Nephron progenitor cell (in vitro differentiated cells): ENCODE measurements around the gene BICRAL.

Experiments used
- DNase-seq: peaks from one replicate; pipeline ENCODE4 v3.0.0; 2021
- H3K27ac Mint-ChIP-seq: 2 replicates; pipeline ENCODE4 v1.8.0; 2021; ENCODE audit warnings: mild to moderate bottlenecking, moderate library complexity, mixed read lengths
- H3K27me3 Mint-ChIP-seq: 2 replicates; pipeline ENCODE4 v1.8.0; 2021; ENCODE audit warnings: mild to moderate bottlenecking, low read depth, mixed read lengths; ENCODE audit not compliant: poor library complexity
- H3K36me3 Mint-ChIP-seq: 2 replicates; pipeline ENCODE4 v1.8.0; 2021; ENCODE audit warnings: low read depth, mixed read lengths
- H3K4me1 Mint-ChIP-seq: 2 replicates; pipeline ENCODE4 v1.8.0; 2021; ENCODE audit warnings: mixed read lengths
- H3K4me3 Mint-ChIP-seq: 2 replicates; pipeline ENCODE4 v1.8.0; 2021; ENCODE audit warnings: mild to moderate bottlenecking, moderate library complexity, mixed read lengths
- H3K9me3 Mint-ChIP-seq: 2 replicates; pipeline ENCODE4 v1.8.0; 2021; ENCODE audit warnings: mild to moderate bottlenecking, moderate library complexity, mixed read lengths
- TF ChIP-seq, protein P1 (sequence below): fragments of 200-600 bp; sonication (generic); IDR thresholded peaks from 2 replicates; pipeline ENCODE4 v1.5.0; 2021; ENCODE audit warnings: antibody characterized with exemption

BICRAL gene

DNA sequence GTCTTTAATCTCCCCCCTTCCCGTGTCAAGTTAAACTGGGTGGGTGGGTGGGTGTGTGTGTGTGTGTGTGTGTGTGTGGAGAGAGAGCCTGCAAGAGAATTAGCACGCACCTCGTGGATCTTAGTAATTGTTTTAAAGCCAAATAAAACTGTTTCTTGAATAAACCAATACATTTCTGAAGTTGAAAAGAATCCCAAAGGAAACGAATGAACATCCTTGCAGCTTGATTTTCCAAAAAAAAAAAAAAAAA lies 381 bp upstream of the BICRAL start:
- Mint-ChIP-seq H3K4me1 (peaks cover 29% of the 10 kb centered on the region), H3K27me3 (no peaks in the 10 kb centered on the region), H3K9me3 (no peaks in the 10 kb centered on the region), H3K4me3 (peak overlapping the region; percentile 93), H3K36me3 (no peaks in the 10 kb centered on the region), H3K27ac (peak overlapping the region; percentile 55)
- no peak for DNase-seq
- TF ChIP-seq, protein P1, sequence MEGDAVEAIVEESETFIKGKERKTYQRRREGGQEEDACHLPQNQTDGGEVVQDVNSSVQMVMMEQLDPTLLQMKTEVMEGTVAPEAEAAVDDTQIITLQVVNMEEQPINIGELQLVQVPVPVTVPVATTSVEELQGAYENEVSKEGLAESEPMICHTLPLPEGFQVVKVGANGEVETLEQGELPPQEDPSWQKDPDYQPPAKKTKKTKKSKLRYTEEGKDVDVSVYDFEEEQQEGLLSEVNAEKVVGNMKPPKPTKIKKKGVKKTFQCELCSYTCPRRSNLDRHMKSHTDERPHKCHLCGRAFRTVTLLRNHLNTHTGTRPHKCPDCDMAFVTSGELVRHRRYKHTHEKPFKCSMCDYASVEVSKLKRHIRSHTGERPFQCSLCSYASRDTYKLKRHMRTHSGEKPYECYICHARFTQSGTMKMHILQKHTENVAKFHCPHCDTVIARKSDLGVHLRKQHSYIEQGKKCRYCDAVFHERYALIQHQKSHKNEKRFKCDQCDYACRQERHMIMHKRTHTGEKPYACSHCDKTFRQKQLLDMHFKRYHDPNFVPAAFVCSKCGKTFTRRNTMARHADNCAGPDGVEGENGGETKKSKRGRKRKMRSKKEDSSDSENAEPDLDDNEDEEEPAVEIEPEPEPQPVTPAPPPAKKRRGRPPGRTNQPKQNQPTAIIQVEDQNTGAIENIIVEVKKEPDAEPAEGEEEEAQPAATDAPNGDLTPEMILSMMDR, result no peak

DNA sequence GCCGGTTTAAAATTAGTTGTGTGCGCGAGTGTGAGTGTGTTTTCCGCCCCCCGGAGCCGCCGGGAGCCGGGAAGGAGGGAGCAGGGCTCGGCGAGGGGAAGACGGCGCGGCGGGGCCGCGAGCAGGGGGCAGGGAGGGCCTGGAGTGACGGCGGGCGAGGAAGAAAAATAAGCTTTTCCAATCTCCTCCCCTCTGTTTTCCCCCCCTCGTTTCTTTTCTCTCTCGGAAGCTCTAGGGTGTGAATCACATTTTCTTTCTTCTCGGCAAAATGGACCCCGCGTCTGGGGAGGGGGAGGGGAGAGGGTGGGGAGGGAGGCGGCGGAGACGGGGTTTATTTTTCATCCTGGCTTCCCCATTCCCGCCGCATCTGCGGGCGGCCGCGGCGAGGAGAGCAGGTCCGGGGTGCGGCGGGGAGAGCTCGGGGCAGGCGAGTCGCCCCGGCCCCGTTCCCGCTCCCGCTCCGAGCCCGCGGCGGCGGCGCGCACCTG lies 881 bp downstream of the BICRAL start:
- H3K27ac Mint-ChIP-seq, result peak overlapping the region; percentile 99
- peak; percentile 61 for DNase-seq
- TF ChIP-seq, protein P1, result no peak
- H3K4me1 Mint-ChIP-seq, result peaks cover 29% of the 10 kb centered on the region
- no peaks in the 10 kb centered on the region for H3K9me3 Mint-ChIP-seq
- H3K27me3 Mint-ChIP-seq, result no peaks in the 10 kb centered on the region
- H3K4me3 Mint-ChIP-seq, result peak overlapping the region; percentile 93
- H3K36me3 Mint-ChIP-seq, result no peaks in the 10 kb centered on the region

DNA sequence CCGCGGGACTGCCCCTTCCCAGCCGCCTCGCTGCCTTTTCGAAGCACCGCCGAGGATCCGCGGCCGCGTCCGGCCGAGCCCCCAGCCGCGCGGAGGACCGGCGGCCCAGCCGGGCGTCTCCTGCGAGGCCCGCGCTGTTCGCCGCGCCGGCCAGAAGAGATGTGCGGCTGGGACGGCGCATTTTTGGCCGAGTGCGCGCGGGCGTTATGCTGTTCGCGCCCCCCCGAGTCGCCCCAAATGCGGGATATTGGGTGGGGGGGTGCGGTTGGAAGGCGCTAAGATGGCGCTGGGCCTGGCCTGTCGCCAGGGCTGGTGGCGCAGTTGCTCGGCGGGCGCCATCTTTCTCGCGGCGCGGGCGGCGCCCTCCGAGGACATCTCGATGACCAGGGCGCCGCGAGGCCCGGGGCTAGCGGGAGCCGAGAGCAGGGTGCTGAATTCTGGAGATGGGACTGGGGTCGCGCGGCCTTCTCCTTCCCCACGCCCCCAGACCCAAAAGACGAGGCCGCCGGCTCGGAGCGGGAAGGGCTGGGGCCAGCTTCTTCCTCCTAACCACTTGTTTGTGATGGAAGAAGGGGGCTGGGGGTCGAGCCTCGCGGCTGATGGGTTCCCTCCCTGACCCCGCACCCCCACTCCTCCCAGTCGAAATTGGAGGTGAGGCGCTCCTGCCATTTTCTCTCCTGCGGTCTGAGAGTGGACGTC lies 1.5 kb downstream of the BICRAL start:
- Mint-ChIP-seq H3K36me3 (peaks cover 2% of the 10 kb centered on the region), H3K9me3 (no peaks in the 10 kb centered on the region), H3K4me1 (peaks cover 27% of the 10 kb centered on the region), H3K27ac (peak overlapping the region; percentile 98), H3K27me3 (no peaks in the 10 kb centered on the region), H3K4me3 (peak overlapping the region; percentile 97)
- peak; percentile 65 for DNase-seq
- TF ChIP-seq, protein P1, result no peak

DNA sequence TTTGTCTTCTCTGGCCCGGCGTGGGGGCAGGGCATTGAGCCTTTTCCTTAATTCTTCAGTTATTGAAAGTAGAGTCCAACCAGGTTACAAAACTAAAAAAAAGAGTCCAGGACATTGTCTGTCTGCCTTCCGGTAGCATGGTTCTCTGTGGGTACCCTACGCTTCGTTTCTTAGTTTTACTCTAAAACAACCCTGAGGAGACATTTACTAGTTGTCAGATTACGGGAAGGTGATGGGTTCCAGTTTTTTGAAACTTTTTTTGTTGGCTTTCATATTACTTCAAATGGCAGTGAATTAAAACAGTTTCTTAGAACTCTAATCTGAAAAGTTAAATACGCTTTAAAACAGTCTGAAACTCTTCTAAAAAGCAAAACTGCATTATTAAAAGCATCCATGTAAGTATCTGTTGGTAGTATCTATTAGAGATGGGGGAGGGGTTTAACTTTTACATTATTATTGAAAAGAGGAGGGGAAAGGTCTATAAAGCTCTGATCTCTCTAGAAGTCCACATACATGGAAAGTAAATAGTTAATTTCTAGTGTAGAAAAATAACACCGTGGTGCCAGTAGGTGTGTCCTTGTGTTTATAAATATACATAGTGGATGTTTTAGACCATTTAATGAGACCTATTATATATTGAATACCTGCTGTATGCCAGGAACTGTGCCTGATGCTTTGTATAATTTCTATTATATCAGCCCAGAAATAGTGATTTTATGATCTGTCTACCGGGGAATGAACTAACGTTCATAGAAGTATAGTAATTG lies 2.2 kb downstream of the BICRAL start:
- Mint-ChIP-seq H3K4me1 (peaks cover 27% of the 10 kb centered on the region), H3K4me3 (peak overlapping the region; percentile 97), H3K27me3 (no peaks in the 10 kb centered on the region), H3K36me3 (peaks cover 9% of the 10 kb centered on the region), H3K9me3 (no peaks in the 10 kb centered on the region), H3K27ac (peak overlapping the region; percentile 98)
- no peak for DNase-seq
- TF ChIP-seq, protein P1, result no peak

DNA sequence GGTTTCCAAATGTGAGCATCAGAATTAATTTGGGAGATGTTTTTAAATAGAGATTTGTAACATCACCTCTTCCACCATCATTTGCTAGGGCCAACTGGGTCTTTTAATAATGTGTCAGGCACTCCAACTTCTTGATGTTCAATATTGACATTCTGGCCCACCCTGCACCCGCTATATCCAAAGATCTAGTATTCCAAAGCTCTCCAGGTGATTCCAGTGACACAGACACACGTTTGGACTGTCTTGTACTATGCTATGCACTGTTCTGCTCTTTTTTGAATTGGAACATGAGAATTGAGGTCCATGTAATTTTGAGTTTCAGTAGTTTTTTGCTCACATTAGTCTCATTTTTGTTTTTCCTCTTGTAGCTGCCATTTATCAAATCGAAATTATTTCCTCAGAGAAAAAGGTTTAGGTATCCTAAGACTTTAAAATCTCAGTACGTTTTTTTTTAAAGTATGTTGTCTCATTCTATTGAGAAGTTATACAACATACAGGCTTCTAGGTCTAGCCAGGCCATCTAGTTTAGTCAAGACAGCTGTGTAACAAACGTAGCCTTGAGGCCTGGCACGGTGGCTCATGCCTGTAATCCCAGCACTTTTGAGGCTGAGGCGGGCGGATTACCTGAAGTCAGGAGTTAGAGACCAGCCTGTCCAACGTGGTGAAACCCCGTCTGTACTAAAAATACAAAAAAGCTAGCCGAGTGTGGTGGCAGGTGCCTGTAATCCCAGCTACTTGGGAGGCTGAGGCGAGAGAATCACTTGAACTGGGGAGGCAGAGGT lies 3.1 kb downstream of the BICRAL start:
- peaks cover 9% of the 10 kb centered on the region for H3K36me3 Mint-ChIP-seq
- no peak for DNase-seq
- H3K4me3 Mint-ChIP-seq, result peak overlapping the region; percentile 97
- no peaks in the 10 kb centered on the region for H3K9me3 Mint-ChIP-seq
- H3K27ac Mint-ChIP-seq, result peak overlapping the region; percentile 98
- peaks cover 24% of the 10 kb centered on the region for H3K4me1 Mint-ChIP-seq
- H3K27me3 Mint-ChIP-seq, result no peaks in the 10 kb centered on the region
- TF ChIP-seq, protein P1, result no peak
